CD4-positive, alpha-beta T cell treated with Interferon gamma for 1 hour (primary cell): ENCODE measurements around the gene TTC21A.

Experiments used
- DNase-seq: peaks from one replicate; pipeline ENCODE4 v3.0.0-alpha.2; 2020

The TTC21A gene

GRCh38 chr3:39184081-39184967 is 76.8 kb downstream of the TTC21A start:
- DNase-seq: no peak

DNA sequence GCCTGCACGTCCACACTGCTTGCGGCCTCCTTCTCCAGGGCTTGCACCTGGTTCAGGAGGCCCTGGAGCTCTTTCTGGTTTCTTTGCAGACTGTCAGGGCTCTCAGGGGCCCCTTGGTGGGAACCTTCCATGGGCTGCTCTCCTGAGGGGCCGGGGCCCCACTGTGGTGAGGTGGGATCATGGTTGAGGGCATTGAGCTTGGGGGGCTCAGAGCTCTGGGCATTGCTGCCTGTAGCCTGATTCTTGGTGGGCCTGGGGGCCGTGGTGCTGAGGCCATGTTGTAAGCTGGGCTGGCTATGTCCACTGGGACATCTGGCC is 77.4 kb downstream of the TTC21A start:
- no peak for DNase-seq

GRCh38 chr3:39185326-39185958 is 78.0 kb downstream of the TTC21A start:
- no peak for DNase-seq

DNA sequence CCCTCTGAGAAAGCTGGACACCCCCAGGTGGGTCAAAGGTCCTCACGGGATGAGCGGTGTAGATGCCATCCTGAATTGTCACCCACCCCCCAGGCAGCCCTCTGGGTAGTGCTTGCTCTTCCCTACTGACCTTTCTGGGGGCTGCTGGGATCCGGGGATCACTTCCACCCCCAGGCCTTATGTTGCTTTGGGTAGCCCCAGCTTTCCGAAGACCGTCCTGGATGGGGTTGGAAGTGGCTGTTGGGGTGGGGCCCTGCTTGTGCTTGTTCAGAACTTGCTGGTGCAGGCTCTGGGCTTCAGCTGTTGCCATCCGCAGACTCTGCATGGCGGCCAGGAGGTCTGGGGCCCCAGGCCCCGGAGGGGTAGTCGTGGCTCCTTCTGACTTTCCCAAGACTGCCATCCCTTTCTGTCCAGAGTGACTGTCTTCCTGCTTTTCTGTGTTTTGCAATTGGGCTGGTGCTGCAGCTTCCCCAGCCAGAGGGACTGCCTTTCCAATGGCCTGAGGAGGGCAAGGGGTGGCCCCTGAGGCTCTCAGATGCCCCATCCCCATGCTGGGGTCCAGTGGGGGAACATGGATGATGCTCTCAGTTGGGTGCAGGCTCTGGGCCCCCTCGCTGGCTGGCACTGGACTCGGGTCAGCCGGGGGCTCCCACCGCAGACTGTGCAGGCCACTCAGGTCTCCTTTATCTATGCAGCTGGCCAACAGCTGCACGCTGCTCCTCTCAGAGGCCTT is 78.6 kb downstream of the TTC21A start:
- DNase-seq: no peak

- DNase-seq: no peak
Observed at GRCh38 chr3:39186692-39187151, 79.2 kb downstream of the TTC21A start.

DNA sequence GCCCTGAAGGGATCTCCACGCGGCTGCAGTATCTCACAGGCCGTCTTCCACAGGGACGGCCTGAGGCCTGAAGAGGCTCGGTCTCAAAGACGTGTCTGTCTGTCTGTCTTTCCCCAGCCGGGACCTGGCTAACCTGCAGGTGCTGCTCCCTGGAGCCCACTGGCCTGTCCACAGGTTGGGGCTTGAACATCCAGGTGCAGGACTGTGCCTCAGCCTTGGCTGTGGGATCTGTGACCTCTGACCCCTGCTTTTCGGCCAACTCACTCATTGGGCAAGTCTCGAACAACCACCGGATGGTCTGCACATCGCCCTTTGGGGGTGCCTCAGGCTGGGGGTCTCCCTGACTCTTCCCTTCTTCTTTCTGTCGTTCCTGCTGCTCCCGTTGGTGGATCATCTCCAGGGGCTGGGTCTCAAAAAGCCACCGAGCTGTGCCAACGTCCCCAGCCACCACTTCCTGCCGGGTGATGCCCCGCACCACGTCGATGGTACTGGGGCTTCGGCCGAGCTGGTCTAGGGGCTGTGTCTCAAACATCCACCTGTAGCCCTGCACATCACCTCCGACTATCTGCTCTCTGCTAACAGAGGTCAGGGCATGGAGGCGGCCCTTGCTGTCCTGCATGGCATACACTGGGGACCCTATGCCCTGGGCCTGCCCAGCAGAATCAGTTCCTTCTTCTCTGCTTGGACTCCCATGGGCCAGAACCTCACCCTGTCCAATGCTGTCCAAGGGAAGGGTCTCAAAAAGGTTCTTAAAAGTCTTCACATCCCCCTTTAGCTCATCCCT is 80.1 kb downstream of the TTC21A start:
- DNase-seq: no peak
